DOHH2 (cell line): ENCODE measurements around the gene TRPM3.

Experiments used
- H3F3A ChIP-seq: fragments of 200-600 bp; sonication (generic), shearing (Covaris generic); 2 replicates; pipeline ENCODE4 v1.6.0; 2016; ENCODE audit warnings: antibody characterized with exemption, mild to moderate bottlenecking; ENCODE audit not compliant: control insufficient read depth, insufficient read depth
- H3K27ac ChIP-seq: fragments of 200-600 bp; sonication (generic); 2 replicates; pipeline ENCODE4 v1.5.1; 2014; ENCODE audit warnings: low read depth, mild to moderate bottlenecking, low read length, moderate library complexity
- H3K27me3 ChIP-seq: fragments of 200-600 bp; sonication (generic); 2 replicates; pipeline ENCODE4 v1.6.1; 2014; ENCODE audit warnings: mild to moderate bottlenecking, low read length, mixed read lengths; ENCODE audit not compliant: control insufficient read depth
- H3K36me3 ChIP-seq: fragments of 200-600 bp; sonication (generic); 2 replicates; pipeline ENCODE4 v1.6.1; 2014; ENCODE audit warnings: mild to moderate bottlenecking, low read length, moderate library complexity, mixed read lengths; ENCODE audit not compliant: control insufficient read depth
- H3K4me1 ChIP-seq: fragments of 200-600 bp; sonication (generic); 2 replicates; pipeline ENCODE4 v1.6.1; 2014; ENCODE audit warnings: mild to moderate bottlenecking, low read length, mixed read lengths; ENCODE audit not compliant: control insufficient read depth
- H3K4me2 ChIP-seq: fragments of 200-600 bp; sonication (generic); 2 replicates; pipeline ENCODE4 v1.6.0; 2014; ENCODE audit warnings: mild to moderate bottlenecking, low read length, moderate library complexity
- H3K4me3 ChIP-seq: fragments of 200-600 bp; sonication (generic); 2 replicates; pipeline ENCODE4 v1.5.1; 2014; ENCODE audit warnings: mild to moderate bottlenecking, low read length, mixed read lengths
- H3K79me2 ChIP-seq: fragments of 200-600 bp; sonication (generic); 2 replicates; pipeline ENCODE4 v1.6.1; 2014; ENCODE audit warnings: mild to moderate bottlenecking, low read length, mixed read lengths; ENCODE audit not compliant: control insufficient read depth
- H3K9me2 ChIP-seq: fragments of 200-600 bp; sonication (generic); replicated peaks from 2 replicates; pipeline ENCODE4 v1.6.1; 2014; ENCODE audit warnings: mild to moderate bottlenecking, low read length, mixed read lengths; ENCODE audit not compliant: control insufficient read depth
- H3K9me3 ChIP-seq: fragments of 200-600 bp; sonication (generic); 2 replicates; pipeline ENCODE4 v1.6.1; 2014; ENCODE audit warnings: antibody characterized with exemption, low read length, mixed read lengths; ENCODE audit not compliant: control insufficient read depth, insufficient read depth
- H4K20me1 ChIP-seq: fragments of 200-600 bp; sonication (generic); 2 replicates; pipeline ENCODE4 v1.6.0; 2014; ENCODE audit warnings: low read depth, mild to moderate bottlenecking, antibody characterized with exemption, low read length, moderate library complexity; ENCODE audit not compliant: control insufficient read depth, insufficient read depth
- CTCF ChIP-seq: fragments of 200-600 bp; sonication (generic); IDR thresholded peaks from one replicate; pipeline ENCODE4 v1.5.1; 2014; ENCODE audit warnings: antibody characterized with exemption, mild to moderate bottlenecking, low read depth, low read length; ENCODE audit not compliant: poor library complexity, severe bottlenecking
- EZH2phosphoT487 ChIP-seq: fragments of 200-600 bp; sonication (generic); IDR thresholded peaks from 2 replicates; pipeline ENCODE4 v1.6.1; 2017; ENCODE audit warnings: borderline replicate concordance, mild to moderate bottlenecking, antibody characterized with exemption, low read length, moderate library complexity, mixed read lengths

Gene TRPM3

GRCh38 chr9:70484232-70485130, 636.9 kb downstream of the TRPM3 start:
- Histone ChIP-seq H3K27ac (no peak overlapping the region), H3K9me2 (no peaks in the 10 kb centered on the region), H4K20me1 (no peaks in the 10 kb centered on the region), H3K4me3 (no peak overlapping the region), H3K36me3 (no peaks in the 10 kb centered on the region), H3K79me2 (no peaks in the 10 kb centered on the region), H3F3A (no peaks in the 10 kb centered on the region), H3K9me3 (no peaks in the 10 kb centered on the region), H3K4me1 (no peaks in the 10 kb centered on the region), H3K4me2 (no peak overlapping the region), H3K27me3 (0 out of 2 replicates have a peak, but pooled peaks cover 7% of the 10 kb centered on the region)
- peak; percentile 65 for TF ChIP-seq CTCF
- TF ChIP-seq EZH2phosphoT487, result no peak

- H3K27ac ChIP-seq, result no peak overlapping the region
- H3F3A ChIP-seq, result no peaks in the 10 kb centered on the region
- no peaks in the 10 kb centered on the region for H3K36me3 ChIP-seq
- peaks cover 10% of the 10 kb centered on the region; the same call in 1 of the 2 replicates for H3K27me3 ChIP-seq
- H3K9me2 ChIP-seq, result no peaks in the 10 kb centered on the region
- H3K4me3 ChIP-seq, result no peak overlapping the region
- H3K4me2 ChIP-seq, result no peak overlapping the region
- no peaks in the 10 kb centered on the region for H3K9me3 ChIP-seq
- no peak for TF ChIP-seq CTCF
- H3K4me1 ChIP-seq, result no peaks in the 10 kb centered on the region
- H3K79me2 ChIP-seq, result no peaks in the 10 kb centered on the region
- no peaks in the 10 kb centered on the region for H4K20me1 ChIP-seq
Measured at GRCh38 chr9:70481471-70481870, 640.0 kb downstream of the TRPM3 start.

GRCh38 chr9:70480405-70480980, 640.9 kb downstream of the TRPM3 start:
- peaks cover 10% of the 10 kb centered on the region; the same call in 1 of the 2 replicates for H3K27me3 ChIP-seq
- no peaks in the 10 kb centered on the region for H3F3A ChIP-seq
- H3K9me3 ChIP-seq, result no peaks in the 10 kb centered on the region
- no peak overlapping the region for H3K4me3 ChIP-seq
- no peaks in the 10 kb centered on the region for H4K20me1 ChIP-seq
- H3K27ac ChIP-seq, result no peak overlapping the region
- TF ChIP-seq EZH2phosphoT487, result no peak
- TF ChIP-seq CTCF, result no peak
- H3K4me1 ChIP-seq, result no peaks in the 10 kb centered on the region
- H3K36me3 ChIP-seq, result no peaks in the 10 kb centered on the region
- H3K79me2 ChIP-seq, result no peaks in the 10 kb centered on the region
- H3K9me2 ChIP-seq, result no peaks in the 10 kb centered on the region
- H3K4me2 ChIP-seq, result no peak overlapping the region
